AG04450 (cell line): ENCODE measurements around the gene HAGHL. TPM values are rescaled to one million over a fixed set of nuclear protein-coding genes. Genes with fewer than 3 reads are reported as not detected.
A peak's percentile ranks its signal among the peaks of the same experiment; 100 is the strongest.

Experiments used
- CTCF ChIA-PET: fragments of 300-600, 350-600 bp; formaldehyde crosslinking; extraction: SDS; loops from one replicate; lab custom pipeline; 2022; ENCODE audit warnings: antibody characterized with exemption, inconsistent platforms; lab: Charles Lee
- POLR2A ChIA-PET: fragments of 350-600 bp; formaldehyde crosslinking; extraction: SDS; loops from one replicate; lab custom pipeline; 2021; ENCODE audit warnings: antibody characterized with exemption, inconsistent platforms; lab: Yijun Ruan, JAX
- DNase-seq: peaks from one replicate; pipeline ENCODE4 v3.0.0-alpha.2; 2011; ENCODE audit warnings: low read depth, low spot score
- H3K27ac ChIP-seq: one replicate; pipeline ENCODE4 v1.5.1; 2012; ENCODE audit warnings: low read depth, low read length, control low read depth
- H3K27me3 ChIP-seq: one replicate; pipeline ENCODE4 v1.6.0; 2012; ENCODE audit warnings: low read length; ENCODE audit not compliant: control insufficient read depth, insufficient read depth
- H3K4me3 ChIP-seq: 2 replicates; pipeline ENCODE4 v1.5.1; 2011; ENCODE audit warnings: mild to moderate bottlenecking, low read depth, low read length, control low read depth
- H3K9me3 ChIP-seq: 2 replicates; pipeline ENCODE4 v1.5.1; 2012; ENCODE audit warnings: low read length; ENCODE audit not compliant: control insufficient read depth, insufficient read depth
- CTCF ChIP-seq: IDR thresholded peaks from 2 replicates; pipeline ENCODE4 v1.5.1; 2011; ENCODE audit warnings: low read depth, low read length, control low read depth, inconsistent platforms
- polyA plus RNA-seq: library from polyadenylated mRNA; depleted of rRNA; stranded (reverse); fragments of >200 nt; gene quantifications from 2 replicates; pipeline ENCODE4 v1.2.3, GENCODE V29; 2011

HAGHL gene
- polyA plus RNA-seq, 1 experiment = 4.2 TPM

GRCh38 chr16:716200-716568, 10.7 kb upstream of the HAGHL start:
- CTCF ChIA-PET = interaction anchor here (0.6 to 1.3 kb wide), 8 partner anchors 9 to 340 kb away, joined by 3 to 6 read pairs (median 3); partner anchors contain the start of genes CHTF18 and RPUSD1
- H3K27ac ChIP-seq = no peak overlapping the region
- H3K27me3 ChIP-seq = no peaks in the 10 kb centered on the region
- DNase-seq = no peak
- H3K4me3 ChIP-seq = peak overlapping the region; percentile 53
- no peak for TF ChIP-seq CTCF
- POLR2A ChIA-PET = interaction anchor here (0.5 kb wide), 1 partner anchor 299 kb away, joined by 5 read pairs; no protein-coding TSS in a partner anchor
- no peaks in the 10 kb centered on the region; the same call in 1 of the 2 replicates for H3K9me3 ChIP-seq

DNA sequence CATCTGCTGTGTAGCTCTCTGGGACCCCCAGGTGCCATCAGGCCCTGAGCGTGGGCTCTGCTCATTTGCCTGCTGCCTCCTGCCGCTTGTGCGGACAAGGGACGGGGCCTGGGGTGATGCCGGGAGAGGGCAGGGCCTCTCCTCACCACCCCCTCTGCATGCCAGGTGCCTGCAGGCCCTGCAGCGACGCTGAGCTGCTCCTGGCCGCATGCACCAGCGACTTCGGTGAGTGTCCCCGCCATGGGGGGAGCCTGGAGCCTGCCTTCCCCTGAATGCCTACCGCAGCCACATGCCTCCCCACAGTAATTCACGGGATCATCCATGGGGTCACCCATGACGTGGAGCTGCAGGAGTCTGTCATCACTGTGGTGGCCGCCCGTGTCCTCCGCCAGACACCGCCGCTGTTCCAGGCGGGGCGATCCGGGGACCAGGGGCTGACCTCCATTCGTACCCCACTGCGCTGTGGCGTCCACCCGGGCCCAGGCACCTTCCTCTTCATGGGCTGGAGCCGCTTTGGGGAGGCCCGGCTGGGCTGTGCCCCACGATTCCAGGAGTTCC, 10.1 kb upstream of the HAGHL start:
- H3K4me3 ChIP-seq = no peak overlapping the region

GRCh38 chr16:717450-718245, 9.3 kb upstream of the HAGHL start:
- no peak overlapping the region for H3K27ac ChIP-seq
- no peaks in the 10 kb centered on the region for H3K27me3 ChIP-seq
- no peak overlapping the region for H3K4me3 ChIP-seq
- ChIA-PET POLR2A (no interaction called here), CTCF (interaction anchor here (0.5 to 0.8 kb wide), 2 partner anchors 8 to 338 kb away, joined by 3 to 4 read pairs; no protein-coding TSS in a partner anchor)
- no peaks in the 10 kb centered on the region; the same call in 1 of the 2 replicates for H3K9me3 ChIP-seq
- DNase-seq = no peak
- no peak for TF ChIP-seq CTCF

More for the DNA sequence above, 10.1 kb upstream of the HAGHL start:
- ChIA-PET POLR2A (no interaction called here), CTCF (interaction anchor here (0.8 to 1.3 kb wide), 3 partner anchors 9 to 340 kb away, joined by 4 to 6 read pairs (median 5); no protein-coding TSS in a partner anchor)
- TF ChIP-seq CTCF = no peak
- no peaks in the 10 kb centered on the region for H3K27me3 ChIP-seq
- no peaks in the 10 kb centered on the region; the same call in 1 of the 2 replicates for H3K9me3 ChIP-seq
- DNase-seq = no peak
- H3K27ac ChIP-seq = no peak overlapping the region

DNA sequence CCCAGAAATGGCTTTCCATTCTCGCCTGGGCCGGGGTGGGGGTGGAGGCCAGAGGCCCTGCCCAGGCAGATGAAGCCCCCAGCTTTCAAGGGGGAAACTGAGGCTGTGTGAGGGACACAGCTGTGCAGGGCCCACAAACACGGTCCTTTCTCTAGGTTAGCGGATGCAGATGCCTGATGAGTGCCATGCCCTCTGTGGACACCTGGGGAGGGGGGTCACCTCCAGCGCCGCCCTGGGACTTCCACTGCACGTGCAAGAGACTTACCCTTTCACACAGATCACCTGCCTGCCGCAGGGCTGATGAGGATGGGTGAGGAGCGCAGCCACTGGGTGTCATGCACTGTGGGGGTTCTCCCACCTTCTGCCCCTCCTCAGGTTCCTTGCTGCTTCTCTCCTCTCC, 8.5 kb upstream of the HAGHL start:
- DNase-seq = no peak
- Histone ChIP-seq H3K27ac (no peak overlapping the region), H3K4me3 (no peak overlapping the region), H3K9me3 (no peaks in the 10 kb centered on the region; the same call in 1 of the 2 replicates), H3K27me3 (no peaks in the 10 kb centered on the region)
- POLR2A ChIA-PET = no interaction called here
- TF ChIP-seq CTCF = no peak
- CTCF ChIA-PET = interaction anchor here (0.5 kb wide), 1 partner anchor 9 kb away, joined by 3 read pairs; no protein-coding TSS in a partner anchor
